Astrocyte (in vitro differentiated cells and primary cell): ENCODE results near the gene ZNF584.
"Not testable (repeated sequence)": the region's sequence is repeated elsewhere in the genome, so short reads cannot be mapped to it uniquely, and the experiment has no call there.

Experiments
- EZH2 ChIP-seq: IDR thresholded peaks from 2 replicates; pipeline ENCODE4 v1.6.1; 2012; ENCODE audit warnings: mild to moderate bottlenecking, low read length, inconsistent platforms; ENCODE audit not compliant: insufficient read depth
- TF ChIP-seq, protein P1 (sequence below): IDR thresholded peaks from 2 replicates; pipeline ENCODE4 v1.5.1; 2011; ENCODE audit warnings: low read depth, mild to moderate bottlenecking, inconsistent platforms, low read length, moderate library complexity; ENCODE audit not compliant: insufficient read depth

DNA sequence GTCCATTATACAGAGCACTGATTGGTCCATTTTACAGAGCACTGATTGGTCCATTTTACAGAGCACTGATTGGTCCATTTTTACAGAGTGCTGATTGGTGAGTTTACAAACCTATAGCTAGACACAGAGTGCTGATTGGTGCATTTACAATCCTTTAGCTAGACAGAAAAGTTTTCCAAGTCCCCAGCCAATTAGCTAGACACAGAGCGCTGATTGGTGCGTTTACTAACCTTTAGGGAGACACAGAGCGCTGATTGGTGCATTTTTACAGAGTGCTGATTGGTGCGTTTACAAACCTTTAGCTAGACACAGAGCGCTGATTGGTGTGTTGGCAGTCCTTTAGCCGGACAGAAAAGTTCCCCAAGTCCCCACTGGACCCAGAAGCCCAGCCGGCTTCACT lies 34.5 kb downstream of the ZNF584 start:
- TF ChIP-seq, protein P1, sequence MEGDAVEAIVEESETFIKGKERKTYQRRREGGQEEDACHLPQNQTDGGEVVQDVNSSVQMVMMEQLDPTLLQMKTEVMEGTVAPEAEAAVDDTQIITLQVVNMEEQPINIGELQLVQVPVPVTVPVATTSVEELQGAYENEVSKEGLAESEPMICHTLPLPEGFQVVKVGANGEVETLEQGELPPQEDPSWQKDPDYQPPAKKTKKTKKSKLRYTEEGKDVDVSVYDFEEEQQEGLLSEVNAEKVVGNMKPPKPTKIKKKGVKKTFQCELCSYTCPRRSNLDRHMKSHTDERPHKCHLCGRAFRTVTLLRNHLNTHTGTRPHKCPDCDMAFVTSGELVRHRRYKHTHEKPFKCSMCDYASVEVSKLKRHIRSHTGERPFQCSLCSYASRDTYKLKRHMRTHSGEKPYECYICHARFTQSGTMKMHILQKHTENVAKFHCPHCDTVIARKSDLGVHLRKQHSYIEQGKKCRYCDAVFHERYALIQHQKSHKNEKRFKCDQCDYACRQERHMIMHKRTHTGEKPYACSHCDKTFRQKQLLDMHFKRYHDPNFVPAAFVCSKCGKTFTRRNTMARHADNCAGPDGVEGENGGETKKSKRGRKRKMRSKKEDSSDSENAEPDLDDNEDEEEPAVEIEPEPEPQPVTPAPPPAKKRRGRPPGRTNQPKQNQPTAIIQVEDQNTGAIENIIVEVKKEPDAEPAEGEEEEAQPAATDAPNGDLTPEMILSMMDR = not testable (repeated sequence)
- not testable (repeated sequence) for TF ChIP-seq EZH2
